Suprapubic skin (tissue), 4 donors: ENCODE data around the gene GPC1.

Experiments used
- EP300 ChIP-seq: sonication (generic); formaldehyde crosslinking; IDR thresholded peaks from one replicate; pipeline ENCODE4 v1.6.1; 2017; ENCODE audit warnings: antibody characterized with exemption
- POLR2A ChIP-seq, 2 donors: fragments of 450-650 bp; IDR thresholded peaks; one replicate each; pipeline ENCODE4 v1.6.1; 2017; ENCODE audit warnings: antibody characterized with exemption in 2 of 2, mild to moderate bottlenecking in 2 of 2, moderate library complexity in 2 of 2
- POLR2AphosphoS5 ChIP-seq, 3 donors: sonication (generic); formaldehyde crosslinking; IDR thresholded peaks; one replicate each; pipeline ENCODE4 v1.6.1; 2017; ENCODE audit warnings: antibody characterized with exemption in 3 of 3
- TF ChIP-seq, protein P1 (sequence below), 2 donors: fragments of 200-600 bp in 1 of 2; fragments of 450-650 bp in 1 of 2; sonication (generic) in 1 of 2; IDR thresholded peaks; one replicate each; pipeline ENCODE4 v1.5.1; 2016 to 2019; ENCODE audit warnings: antibody characterized with exemption in 2 of 2, mild to moderate bottlenecking in 1 of 2, moderate library complexity in 1 of 2

DNA sequence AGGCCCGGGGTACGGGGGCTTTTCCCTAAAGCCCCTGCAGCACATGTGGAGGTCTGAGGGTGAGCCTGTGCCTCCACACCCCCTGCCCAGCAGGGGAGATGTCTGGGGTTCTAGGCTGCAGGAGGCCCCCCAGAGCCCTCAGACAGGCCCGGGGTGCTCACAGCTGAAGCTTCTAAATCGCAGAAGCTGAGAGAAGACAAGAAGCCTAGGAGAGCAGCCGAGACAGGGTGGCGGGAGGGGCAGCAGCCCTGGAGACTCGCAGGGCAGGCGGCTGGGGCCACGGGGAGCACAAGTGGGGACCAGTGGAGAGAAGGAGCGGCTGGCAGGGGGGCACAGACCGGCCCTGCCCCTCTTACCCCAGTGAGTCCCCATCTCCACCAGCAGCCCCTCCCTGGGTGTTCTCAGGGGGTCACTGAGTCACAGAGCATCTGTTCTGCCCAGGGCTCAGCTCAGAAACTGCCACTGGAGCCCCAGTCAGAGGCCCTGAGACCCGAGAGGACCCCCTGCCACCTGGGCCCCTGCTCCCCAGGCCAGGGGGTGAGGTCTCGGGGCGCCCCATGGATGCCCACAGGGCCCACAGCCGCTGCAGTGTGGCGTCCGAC is 26.1 kb downstream of the GPC1 start:
- TF ChIP-seq, protein P1, sequence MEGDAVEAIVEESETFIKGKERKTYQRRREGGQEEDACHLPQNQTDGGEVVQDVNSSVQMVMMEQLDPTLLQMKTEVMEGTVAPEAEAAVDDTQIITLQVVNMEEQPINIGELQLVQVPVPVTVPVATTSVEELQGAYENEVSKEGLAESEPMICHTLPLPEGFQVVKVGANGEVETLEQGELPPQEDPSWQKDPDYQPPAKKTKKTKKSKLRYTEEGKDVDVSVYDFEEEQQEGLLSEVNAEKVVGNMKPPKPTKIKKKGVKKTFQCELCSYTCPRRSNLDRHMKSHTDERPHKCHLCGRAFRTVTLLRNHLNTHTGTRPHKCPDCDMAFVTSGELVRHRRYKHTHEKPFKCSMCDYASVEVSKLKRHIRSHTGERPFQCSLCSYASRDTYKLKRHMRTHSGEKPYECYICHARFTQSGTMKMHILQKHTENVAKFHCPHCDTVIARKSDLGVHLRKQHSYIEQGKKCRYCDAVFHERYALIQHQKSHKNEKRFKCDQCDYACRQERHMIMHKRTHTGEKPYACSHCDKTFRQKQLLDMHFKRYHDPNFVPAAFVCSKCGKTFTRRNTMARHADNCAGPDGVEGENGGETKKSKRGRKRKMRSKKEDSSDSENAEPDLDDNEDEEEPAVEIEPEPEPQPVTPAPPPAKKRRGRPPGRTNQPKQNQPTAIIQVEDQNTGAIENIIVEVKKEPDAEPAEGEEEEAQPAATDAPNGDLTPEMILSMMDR (IDR thresholded peaks at IDR 0.05): no peak
- TF ChIP-seq POLR2A (IDR thresholded peaks at IDR 0.05) (no peak), POLR2AphosphoS5 (IDR thresholded peaks at IDR 0.05) (no peak), EP300 (no peak)
